Activated B cell treated with CpG ODN at 0.5 μM for 24 hours (primary cell): Measurements from ENCODE around the gene HAUS7. TPM values are rescaled to one million over a fixed set of nuclear protein-coding genes. Genes with fewer than 3 reads are reported as not detected.

Experiments used
- ATAC-seq: fragments of 200-7000 bp; cut with Tn5 transposase; one replicate; pipeline ENCODE4 v1.10.0; 2021; ENCODE audit warnings: low read depth, mild to moderate bottlenecking, moderate library complexity
- CTCF ChIA-PET: fragments of 350-600 bp; sonication (Branson Sonifier 250); formaldehyde crosslinking; loops from one replicate; lab custom pipeline; 2021; ENCODE audit warnings: antibody characterized with exemption; lab: Charles Lee
- POLR2A ChIA-PET: fragments of 350-600 bp; sonication (Branson Sonifier 250); formaldehyde crosslinking; loops from one replicate; lab custom pipeline; 2021; ENCODE audit warnings: antibody characterized with exemption; lab: Charles Lee
- DNase-seq: peaks from one replicate; pipeline ENCODE4 v3.0.0; 2022
- H3K27ac Mint-ChIP-seq: one replicate; pipeline ENCODE4 v1.8.0; 2020; ENCODE audit warnings: mixed read lengths
- H3K27me3 Mint-ChIP-seq: one replicate; pipeline ENCODE4 v1.8.0; 2021; ENCODE audit warnings: mixed read lengths
- H3K36me3 Mint-ChIP-seq: one replicate; pipeline ENCODE4 v1.8.0; 2021; ENCODE audit warnings: low read depth, mixed read lengths
- H3K4me1 Mint-ChIP-seq: one replicate; pipeline ENCODE4 v1.8.0; 2021; ENCODE audit warnings: mixed read lengths
- H3K4me3 Mint-ChIP-seq: one replicate; pipeline ENCODE4 v1.8.0; 2020; ENCODE audit warnings: mild to moderate bottlenecking, mixed read lengths
- H3K9me3 Mint-ChIP-seq: one replicate; pipeline ENCODE4 v1.8.0; 2020; ENCODE audit warnings: mixed read lengths
- intact Hi-C: fragments of 100-400 bp; cut with micrococcal nuclease; formaldehyde crosslinking; loops from one replicate; pipeline ENCODE4 v1.15.1; 2024
- total RNA-seq: library from RNA; stranded (reverse); gene quantifications from 2 replicates; pipeline ENCODE4 v1.2.3, GENCODE V29; 2022
- TF ChIP-seq, protein P1 (sequence below): fragments of 200-600 bp; IDR thresholded peaks from one replicate; pipeline ENCODE4 v1.8.0; 2022; ENCODE audit warnings: antibody characterized with exemption, mild to moderate bottlenecking

Gene HAUS7
- total RNA-seq, 1 donor from 2014 or later, result 39.2 TPM

DNA sequence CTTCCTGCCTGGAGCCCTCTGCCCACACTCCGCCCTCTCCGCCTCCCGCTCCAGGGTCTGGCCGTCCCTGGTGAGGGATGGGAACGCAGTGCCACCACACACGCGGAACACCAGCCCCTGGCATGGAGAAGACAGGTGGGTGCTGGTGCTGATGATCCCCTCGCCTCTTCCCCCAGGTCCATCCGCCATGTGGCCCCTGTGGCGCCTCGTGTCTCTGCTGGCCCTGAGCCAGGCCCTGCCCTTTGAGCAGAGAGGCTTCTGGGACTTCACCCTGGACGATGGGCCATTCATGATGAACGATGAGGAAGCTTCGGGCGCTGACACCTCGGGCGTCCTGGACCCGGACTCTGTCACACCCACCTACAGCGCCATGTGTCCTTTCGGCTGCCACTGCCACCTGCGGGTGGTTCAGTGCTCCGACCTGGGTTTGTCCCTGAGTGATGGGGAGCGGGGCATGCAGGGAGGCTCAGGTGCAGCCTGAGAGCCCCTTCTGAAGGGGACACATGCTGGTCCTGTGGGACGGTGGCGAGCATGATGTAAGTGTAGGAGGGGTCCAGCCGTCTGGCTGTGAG lies 34.2 kb upstream of the HAUS7 start:
- Mint-ChIP-seq H3K9me3 (no peaks in the 10 kb centered on the region), H3K4me1 (no peaks in the 10 kb centered on the region), H3K4me3 (no peak overlapping the region), H3K27me3 (no peaks in the 10 kb centered on the region), H3K36me3 (no peaks in the 10 kb centered on the region), H3K27ac (no peak overlapping the region)
- POLR2A ChIA-PET, result interaction anchor here (0.8 kb wide), 1 partner anchor 34 kb away, joined by 3 read pairs; the partner anchor contains the start of gene HAUS7
- ATAC-seq, result no peak
- TF ChIP-seq, protein P1, sequence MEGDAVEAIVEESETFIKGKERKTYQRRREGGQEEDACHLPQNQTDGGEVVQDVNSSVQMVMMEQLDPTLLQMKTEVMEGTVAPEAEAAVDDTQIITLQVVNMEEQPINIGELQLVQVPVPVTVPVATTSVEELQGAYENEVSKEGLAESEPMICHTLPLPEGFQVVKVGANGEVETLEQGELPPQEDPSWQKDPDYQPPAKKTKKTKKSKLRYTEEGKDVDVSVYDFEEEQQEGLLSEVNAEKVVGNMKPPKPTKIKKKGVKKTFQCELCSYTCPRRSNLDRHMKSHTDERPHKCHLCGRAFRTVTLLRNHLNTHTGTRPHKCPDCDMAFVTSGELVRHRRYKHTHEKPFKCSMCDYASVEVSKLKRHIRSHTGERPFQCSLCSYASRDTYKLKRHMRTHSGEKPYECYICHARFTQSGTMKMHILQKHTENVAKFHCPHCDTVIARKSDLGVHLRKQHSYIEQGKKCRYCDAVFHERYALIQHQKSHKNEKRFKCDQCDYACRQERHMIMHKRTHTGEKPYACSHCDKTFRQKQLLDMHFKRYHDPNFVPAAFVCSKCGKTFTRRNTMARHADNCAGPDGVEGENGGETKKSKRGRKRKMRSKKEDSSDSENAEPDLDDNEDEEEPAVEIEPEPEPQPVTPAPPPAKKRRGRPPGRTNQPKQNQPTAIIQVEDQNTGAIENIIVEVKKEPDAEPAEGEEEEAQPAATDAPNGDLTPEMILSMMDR, result no peak
- DNase-seq, result no peak
- intact Hi-C loops, result no loop called here
- CTCF ChIA-PET, result no interaction called here

DNA sequence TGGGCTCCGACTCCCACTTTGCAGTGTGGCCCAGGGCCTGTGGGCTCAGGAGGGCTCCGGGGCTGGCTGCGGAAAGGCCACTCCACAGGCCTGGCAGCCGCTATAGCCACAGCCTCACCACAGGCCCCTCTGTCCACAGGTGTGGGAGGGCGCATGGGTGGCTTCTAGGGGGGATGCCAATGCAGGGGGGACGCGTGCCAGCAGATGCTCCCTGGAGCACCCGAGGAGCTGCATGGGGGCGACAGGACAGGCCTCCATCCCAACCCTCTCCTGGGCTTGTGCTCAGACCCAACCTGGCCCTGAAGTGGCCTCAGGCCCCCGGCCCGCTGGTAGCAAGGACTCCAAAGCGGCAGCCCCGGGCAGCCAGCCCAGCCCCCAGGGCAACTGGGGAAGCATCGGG lies 32.4 kb upstream of the HAUS7 start:
- Mint-ChIP-seq H3K4me1 (no peaks in the 10 kb centered on the region), H3K27me3 (no peaks in the 10 kb centered on the region), H3K36me3 (no peaks in the 10 kb centered on the region), H3K27ac (no peak overlapping the region), H3K4me3 (no peak overlapping the region), H3K9me3 (no peaks in the 10 kb centered on the region)
- CTCF ChIA-PET, result no interaction called here
- ATAC-seq, result no peak
- DNase-seq, result no peak
- TF ChIP-seq, protein P1, result no peak
- intact Hi-C loops, result no loop called here
- POLR2A ChIA-PET, result no interaction called here

DNA sequence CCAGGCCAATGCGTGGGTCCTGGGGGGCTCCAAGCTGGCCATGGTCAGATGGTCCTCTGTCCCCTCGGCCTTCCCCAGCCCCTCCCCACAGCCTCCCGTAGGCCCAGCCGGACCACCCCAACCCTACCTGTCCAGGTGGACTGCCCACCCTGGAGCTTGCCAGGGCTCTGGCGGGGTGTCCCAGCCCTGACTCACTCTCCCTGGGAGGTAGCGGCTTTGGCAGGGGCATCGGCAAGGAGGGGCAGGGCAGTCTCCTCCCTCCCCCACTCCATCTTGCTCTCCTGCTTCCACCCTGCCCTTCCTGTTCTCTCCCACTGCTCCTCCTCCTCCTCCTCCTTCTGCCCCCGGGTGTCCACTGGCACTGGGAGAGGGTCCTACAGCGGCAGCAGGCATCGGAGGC lies 31.8 kb upstream of the HAUS7 start:
- no peak for ATAC-seq
- Mint-ChIP-seq H3K9me3 (no peaks in the 10 kb centered on the region), H3K36me3 (no peaks in the 10 kb centered on the region), H3K27me3 (no peaks in the 10 kb centered on the region), H3K27ac (no peak overlapping the region), H3K4me3 (no peak overlapping the region), H3K4me1 (no peaks in the 10 kb centered on the region)
- POLR2A ChIA-PET, result no interaction called here
- TF ChIP-seq, protein P1, result no peak
- intact Hi-C loops, result no loop called here
- CTCF ChIA-PET, result no interaction called here
- no peak for DNase-seq

DNA sequence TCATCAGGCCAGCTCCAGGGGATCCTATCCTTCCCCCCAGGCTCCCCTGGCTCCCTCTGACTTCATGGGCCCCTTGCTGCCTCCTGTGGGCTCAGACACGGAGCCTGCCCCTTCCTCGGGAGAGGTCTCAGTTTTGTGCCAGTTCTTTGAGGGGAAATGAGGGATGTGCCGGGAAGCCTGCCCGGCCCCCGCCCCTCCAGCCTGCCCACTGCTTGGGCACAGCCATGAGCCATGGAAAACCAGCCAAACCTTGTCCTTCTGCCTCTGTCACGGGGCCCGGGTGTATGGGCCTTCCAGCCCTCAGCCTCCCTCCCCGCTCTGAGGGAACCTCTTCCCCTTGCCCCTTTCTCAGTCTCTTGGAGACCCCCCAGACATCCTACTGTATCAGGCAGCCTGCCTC lies 31.2 kb upstream of the HAUS7 start:
- POLR2A ChIA-PET, result no interaction called here
- Mint-ChIP-seq H3K27ac (no peak overlapping the region), H3K27me3 (no peaks in the 10 kb centered on the region), H3K4me1 (no peaks in the 10 kb centered on the region), H3K36me3 (no peaks in the 10 kb centered on the region), H3K4me3 (no peak overlapping the region), H3K9me3 (no peaks in the 10 kb centered on the region)
- no peak for DNase-seq
- TF ChIP-seq, protein P1, result no peak
- intact Hi-C loops, result no loop called here
- CTCF ChIA-PET, result no interaction called here
- no peak for ATAC-seq

DNA sequence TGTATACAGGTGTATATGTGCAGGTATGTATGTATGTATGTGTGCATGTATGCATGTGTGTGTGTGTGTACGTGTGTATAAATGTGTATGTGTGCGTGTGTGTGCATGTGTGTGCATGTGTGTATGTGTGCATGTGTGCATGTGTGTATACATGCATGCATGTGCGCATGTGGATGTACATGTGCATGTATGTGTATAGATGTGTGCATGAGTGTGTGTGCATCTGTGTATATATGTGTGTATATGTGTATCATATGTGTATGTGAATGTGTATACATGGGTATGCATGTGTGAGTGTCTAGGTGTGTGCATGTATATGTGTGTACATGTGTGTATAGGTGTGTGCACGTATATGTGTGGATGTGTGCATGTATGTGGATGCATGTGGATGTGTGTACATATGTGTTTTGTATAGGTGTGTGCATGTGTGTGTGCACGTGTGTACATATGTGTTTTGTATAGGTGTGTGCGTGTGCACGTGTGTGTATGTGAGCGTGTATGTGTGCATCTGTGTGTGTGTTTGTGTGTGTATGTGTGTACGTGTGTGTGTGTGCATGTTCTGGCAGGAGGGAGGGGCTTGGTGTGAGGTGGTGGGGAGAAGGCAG lies 30.4 kb upstream of the HAUS7 start:
- ChIA-PET CTCF (no interaction called here), POLR2A (no interaction called here)
- DNase-seq, result no peak
- TF ChIP-seq, protein P1, result no peak
- H3K27ac Mint-ChIP-seq, result no peak overlapping the region
- H3K4me3 Mint-ChIP-seq, result no peak overlapping the region
- H3K4me1 Mint-ChIP-seq, result no peaks in the 10 kb centered on the region
- H3K27me3 Mint-ChIP-seq, result no peaks in the 10 kb centered on the region
- no peaks in the 10 kb centered on the region for H3K9me3 Mint-ChIP-seq
- ATAC-seq, result no peak
- no peaks in the 10 kb centered on the region for H3K36me3 Mint-ChIP-seq
- intact Hi-C loops, result no loop called here
